ENCODE results near the gene SKIDA1.
"Not testable (repeated sequence)": the region's sequence is repeated elsewhere in the genome, so short reads cannot be mapped to it uniquely, and the experiment has no call there.

The SKIDA1 gene

GRCh38 chr10:21525367-21526187, at the start of gene SKIDA1:
Gene SKIDA1, minus strand, starts transcription at chr10:21525682. Its CDS starts 7,860 bp downstream, at chr10:21517822.
- DNase-seq (ENCODE audit: low read depth in 2 of 2): peak in 1 of 2 donors; percentile 35

DNA sequence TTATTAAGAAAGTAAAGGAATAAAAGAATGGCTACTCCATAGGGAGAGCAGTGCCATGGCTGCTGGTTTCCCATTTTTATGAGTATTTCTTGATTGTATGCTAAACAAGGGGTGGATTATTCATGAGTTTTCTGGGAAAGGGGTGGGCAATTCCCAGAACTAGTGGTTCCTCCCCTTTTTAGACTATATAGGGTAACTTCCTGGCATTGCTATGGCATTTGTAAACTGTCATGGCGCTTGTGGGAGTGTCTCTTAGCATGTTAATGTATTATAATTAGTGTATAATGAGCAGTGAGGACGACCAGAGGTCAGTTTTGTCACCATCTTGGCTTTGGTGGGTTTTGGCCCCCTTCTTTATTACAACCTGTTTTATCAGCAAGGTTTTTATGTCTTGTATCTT, 49.0 kb upstream of the SKIDA1 start:
- not testable (repeated sequence) for DNase-seq (ENCODE audit: low read depth in 2 of 2)

GRCh38 chr10:21572578-21572977, 47.1 kb upstream of the SKIDA1 start:
- DNase-seq (ENCODE audit: low read depth in 2 of 2): no peak

DNA sequence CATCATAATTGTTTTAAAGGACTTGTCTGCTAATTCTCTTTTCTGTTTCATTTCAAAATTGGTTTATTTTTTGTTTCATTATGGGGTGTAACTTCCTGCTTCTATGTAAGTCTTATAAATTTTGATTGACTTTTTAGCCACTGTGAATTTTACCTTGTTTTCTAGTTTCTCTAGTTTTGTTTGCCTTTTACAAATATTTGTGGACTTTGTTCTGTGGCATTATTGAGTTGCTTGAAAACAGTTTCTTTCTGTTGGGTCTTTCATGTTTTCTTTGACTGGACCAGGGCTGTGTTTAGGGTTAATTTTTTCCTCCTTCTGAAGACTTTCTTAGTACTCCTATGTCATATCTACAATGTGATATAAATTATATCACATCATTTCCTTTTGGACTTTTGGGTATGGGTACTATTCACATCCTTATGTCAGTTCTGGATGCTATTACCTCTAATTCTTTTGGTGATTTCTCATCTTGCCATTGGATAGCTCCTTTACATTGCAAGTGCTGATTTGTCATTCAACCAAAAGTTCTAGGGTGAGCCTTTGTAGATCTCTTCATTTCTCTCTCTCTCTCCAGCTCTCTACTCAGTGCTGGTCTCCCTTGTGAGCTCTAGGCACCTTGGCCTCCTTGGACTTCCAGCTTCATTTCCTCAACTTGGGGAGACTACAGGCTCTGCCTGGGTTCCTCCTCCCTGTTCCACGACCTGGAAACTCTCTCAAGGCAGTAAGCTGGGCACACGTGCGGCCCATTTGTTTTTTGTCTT, 45.5 kb upstream of the SKIDA1 start:
- DNase-seq (ENCODE audit: low read depth in 2 of 2): no peak

DNA sequence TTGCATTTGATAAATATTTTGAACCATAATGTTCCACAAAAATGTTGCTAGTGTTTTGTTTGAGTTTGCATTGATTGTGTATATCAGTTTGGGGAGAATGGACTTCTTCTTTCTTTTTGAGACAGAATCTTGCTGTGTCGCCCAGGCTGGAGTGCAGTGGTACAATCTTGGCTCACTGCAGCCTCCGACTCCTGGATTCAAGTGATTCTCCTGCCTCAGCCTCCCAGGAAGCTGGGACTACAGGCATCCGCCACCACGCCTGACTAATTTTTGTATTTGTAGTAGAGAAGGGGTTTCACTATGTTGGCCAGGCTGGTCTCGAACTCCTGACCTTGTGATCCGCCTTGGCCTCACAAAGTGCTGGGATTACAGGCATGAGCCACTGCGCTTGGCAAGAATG, 33.5 kb upstream of the SKIDA1 start:
- DNase-seq (ENCODE audit: low read depth in 2 of 2): not testable (repeated sequence)

DNA sequence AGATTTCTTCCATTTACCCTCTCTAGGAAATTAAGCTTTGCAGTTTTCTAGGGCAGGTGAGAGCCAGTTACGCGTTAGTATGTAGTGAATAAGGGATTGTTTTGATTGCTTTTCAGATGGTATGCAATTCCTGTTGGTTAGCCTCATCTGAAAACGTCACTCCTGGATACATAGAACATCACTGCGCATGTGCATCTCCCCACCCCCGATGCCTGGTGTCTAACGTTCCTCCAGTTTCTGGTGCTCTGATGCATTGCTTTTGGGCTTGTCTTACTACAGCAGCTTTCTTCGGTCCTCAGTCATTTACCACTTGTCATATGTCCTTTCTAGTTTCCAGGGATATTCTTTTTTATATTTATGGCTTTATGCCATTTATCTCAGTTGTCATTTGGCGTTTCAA, 31.0 kb upstream of the SKIDA1 start:
- no peak for DNase-seq (ENCODE audit: low read depth in 2 of 2)

DNA sequence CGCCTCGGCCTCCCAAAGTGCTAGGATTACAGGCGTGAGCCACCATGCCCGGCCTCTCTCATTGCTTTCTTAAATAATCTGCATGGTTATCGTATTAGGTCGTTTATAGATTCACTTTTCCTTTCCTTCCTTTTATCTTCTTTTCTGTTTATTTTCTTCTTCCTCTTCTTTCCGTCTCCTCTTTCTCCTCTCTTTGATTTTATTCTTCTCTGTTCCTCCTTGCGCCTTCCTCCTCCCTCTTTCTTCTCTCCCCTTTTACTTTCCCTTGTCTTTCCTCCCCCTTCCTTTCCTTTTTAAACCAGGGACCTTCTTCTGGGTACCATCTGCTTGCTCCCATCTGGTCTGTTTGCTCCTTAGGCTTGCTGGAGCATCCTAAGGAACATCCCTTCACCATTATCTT, 27.2 kb upstream of the SKIDA1 start:
- no peak for DNase-seq (ENCODE audit: low read depth in 2 of 2)

DNA sequence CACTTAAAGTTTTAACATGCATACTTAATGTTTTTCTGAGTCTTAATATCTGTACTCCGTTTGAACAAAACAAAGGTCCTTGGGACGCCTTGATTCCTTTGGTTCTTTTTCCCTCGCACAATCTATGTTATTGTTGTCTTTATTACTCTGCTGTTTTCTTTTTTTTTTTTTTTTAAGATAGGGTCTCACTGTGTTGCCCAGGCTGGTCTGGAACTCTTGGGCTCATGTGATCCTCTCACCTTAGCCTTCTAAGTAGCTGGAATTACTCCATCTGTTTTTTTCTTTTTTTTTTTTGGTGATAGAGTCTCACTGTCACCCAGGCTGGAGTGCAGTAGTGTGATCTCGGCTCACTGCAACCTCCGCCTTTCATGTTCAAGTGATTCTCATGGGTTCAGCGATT, 21.8 kb upstream of the SKIDA1 start:
- no peak for DNase-seq (ENCODE audit: low read depth in 2 of 2)

DNA sequence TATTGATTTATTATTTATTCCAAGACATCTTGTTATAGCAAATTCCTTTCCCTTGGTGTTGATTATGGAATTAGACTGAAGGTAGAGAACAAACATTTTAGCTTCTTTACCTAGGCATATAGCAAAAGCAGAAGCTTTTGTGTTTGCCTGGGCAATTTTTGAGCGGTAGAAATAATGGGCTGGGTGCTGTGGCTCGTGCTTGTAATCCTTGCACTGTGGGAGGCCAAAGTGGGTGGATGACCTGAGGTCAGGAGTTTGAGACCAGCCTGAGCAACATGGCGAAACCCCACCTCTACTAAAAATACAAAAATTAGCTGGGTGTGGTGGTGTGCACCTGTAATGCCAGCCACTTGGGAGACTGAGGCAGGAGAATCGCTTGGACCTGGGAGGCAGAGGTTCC, 15.2 kb upstream of the SKIDA1 start:
- DNase-seq (ENCODE audit: low read depth in 2 of 2): not testable (repeated sequence)

GRCh38 chr10:21536874-21537273, 11.4 kb upstream of the SKIDA1 start:
- no peak for DNase-seq (ENCODE audit: low read depth in 2 of 2)

DNA sequence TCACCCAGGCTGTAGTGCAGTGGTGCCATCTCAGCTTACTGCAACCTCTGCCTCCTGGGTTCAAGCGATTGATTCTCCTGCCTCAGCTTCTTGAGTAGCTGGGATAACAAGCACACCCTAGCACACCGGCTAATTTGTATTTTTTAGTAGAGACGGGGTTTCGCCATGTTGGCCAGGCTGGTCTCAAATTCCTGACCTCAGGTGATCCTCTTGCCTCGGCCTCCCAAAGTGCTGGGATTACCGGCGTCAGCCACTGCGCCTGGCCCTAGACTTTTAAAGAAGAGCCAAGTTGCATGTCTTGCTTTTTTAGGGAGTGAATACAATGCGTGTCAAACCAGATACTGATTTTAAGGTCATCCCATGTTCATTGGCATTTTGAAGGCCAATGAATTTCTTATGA, 10.5 kb upstream of the SKIDA1 start:
- not testable (repeated sequence) for DNase-seq (ENCODE audit: low read depth in 2 of 2)

- DNase-seq (ENCODE audit: low read depth in 2 of 2): no peak
Observed at GRCh38 chr10:21535494-21535965, 10.0 kb upstream of the SKIDA1 start.

- no peak for DNase-seq (ENCODE audit: low read depth in 2 of 2)
Observed at GRCh38 chr10:21534604-21535493, 9.4 kb upstream of the SKIDA1 start.

DNA sequence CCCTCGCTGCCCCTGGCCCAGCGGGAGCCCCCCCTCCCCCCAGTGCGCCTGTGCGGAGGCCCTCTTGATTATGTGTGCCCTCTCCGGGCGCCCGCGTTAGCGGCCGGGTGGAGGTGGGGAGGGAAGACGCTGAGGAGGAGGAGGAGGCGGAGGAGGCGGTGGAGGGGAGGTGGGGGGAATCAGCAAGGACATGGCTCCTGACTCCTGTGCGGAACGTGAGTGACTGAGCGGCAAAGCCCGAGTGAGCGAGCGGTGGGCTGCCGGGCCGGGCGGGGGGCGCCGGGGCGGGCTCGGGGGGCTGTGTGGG, 8.8 kb upstream of the SKIDA1 start:
- DNase-seq (ENCODE audit: low read depth in 2 of 2): no peak

GRCh38 chr10:21533467-21534279, 8.2 kb upstream of the SKIDA1 start, which contains the start of gene MLLT10:
Gene MLLT10, plus strand, starts transcription at chr10:21534232. Its CDS starts 413 bp downstream, at chr10:21534645.
- DNase-seq (ENCODE audit: low read depth in 2 of 2): peak; percentile 79 to 81

- no peak for DNase-seq (ENCODE audit: low read depth in 2 of 2)
Observed at GRCh38 chr10:21532694-21533466, 7.4 kb upstream of the SKIDA1 start.

DNA sequence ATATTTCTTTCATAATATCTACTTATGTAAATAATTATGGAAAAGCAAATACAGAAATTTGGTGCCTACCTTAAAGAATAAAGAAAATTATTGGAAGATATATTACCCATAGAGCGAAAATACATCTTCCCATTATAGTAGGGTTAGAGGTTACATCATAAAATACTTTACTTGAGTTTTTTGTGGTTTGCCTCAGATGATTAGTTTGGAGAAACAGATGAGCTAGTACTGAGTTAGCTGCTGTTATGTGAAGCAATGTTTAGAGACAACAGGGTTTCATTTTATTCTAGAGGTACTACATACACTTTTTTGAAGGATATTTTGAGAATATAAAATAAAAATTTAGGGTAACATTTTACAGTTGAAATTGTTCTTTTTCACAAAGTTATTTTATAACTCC, 5.7 kb upstream of the SKIDA1 start:
- DNase-seq (ENCODE audit: low read depth in 2 of 2): no peak

- DNase-seq (ENCODE audit: low read depth in 2 of 2): no peak
Observed at GRCh38 chr10:21530641-21531040, 5.2 kb upstream of the SKIDA1 start.

GRCh38 chr10:21530168-21530567, 4.7 kb upstream of the SKIDA1 start:
- no peak for DNase-seq (ENCODE audit: low read depth in 2 of 2)
